IMR-90 (cell line): Measurements from ENCODE around the gene CFAP69. TPM values are rescaled to one million over a fixed set of nuclear protein-coding genes. Genes with fewer than 3 reads are reported as not detected.

ENCODE experiments used
- ATAC-seq: fragments of 200-7000 bp; cut with Tn5 transposase; 2 replicates; pipeline ENCODE4 v1.9.1; 2020; ENCODE audit warnings: low read depth, mild to moderate bottlenecking, moderate library complexity
- BruUV-seq: library from RNA; stranded (reverse); fragments of 400-500 nt; replicated peaks from 2 replicates; lab custom pipeline; 2021; lab: Mats Ljungman, UMichigan
- CTCF ChIA-PET: fragments of 300-600 bp; formaldehyde crosslinking; extraction: SDS; loops from one replicate; lab custom pipeline; 2021; ENCODE audit warnings: antibody characterized with exemption; lab: Yijun Ruan, JAX
- POLR2A ChIA-PET: fragments of 300-600 bp; sonication (Branson Sonifier 250); formaldehyde crosslinking; loops from one replicate; lab custom pipeline; 2022; ENCODE audit warnings: antibody characterized with exemption; ENCODE audit not compliant: unreplicated experiment; lab: Charles Lee
- DNase-seq: peaks from one replicate; pipeline ENCODE4 v3.0.0; 2013
- H2AFZ ChIP-seq: replicated peaks from 2 replicates; pipeline ENCODE3; 2013; ENCODE audit warnings: low read length, mild to moderate bottlenecking; ENCODE audit not compliant: poor library complexity
- H2AK5ac ChIP-seq: 2 replicates; pipeline ENCODE4 v1.6.1; 2013; ENCODE audit warnings: low read depth, low read length, inconsistent platforms
- H2AK9ac ChIP-seq: replicated peaks from 2 replicates; pipeline ENCODE3; 2013; ENCODE audit warnings: mild to moderate bottlenecking, low read depth, low read length, moderate library complexity; ENCODE audit not compliant: poor library complexity
- H2BK120ac ChIP-seq: 2 replicates; pipeline ENCODE4 v1.6.1; 2013; ENCODE audit warnings: low read depth, low read length, inconsistent platforms
- H2BK15ac ChIP-seq: 3 replicates; pipeline ENCODE4 v1.6.1; 2013; ENCODE audit warnings: low read depth, low read length, inconsistent platforms
- H2BK20ac ChIP-seq: 2 replicates; pipeline ENCODE4 v1.6.1; 2013; ENCODE audit warnings: low read depth, mild to moderate bottlenecking, inconsistent platforms, low read length, moderate library complexity
- H2BK5ac ChIP-seq: 2 replicates; pipeline ENCODE4 v1.6.1; 2013; ENCODE audit warnings: mild to moderate bottlenecking, low read depth, low read length, inconsistent platforms; ENCODE audit not compliant: poor library complexity, severe bottlenecking
- H3K14ac ChIP-seq: replicated peaks from 2 replicates; pipeline ENCODE4 v1.6.1; 2013; ENCODE audit warnings: low read depth, low read length, inconsistent platforms
- H3K18ac ChIP-seq: 2 replicates; pipeline ENCODE4 v1.6.1; 2013; ENCODE audit warnings: low read depth, low read length, control low read depth
- H3K23ac ChIP-seq: 2 replicates; pipeline ENCODE4 v1.6.1; 2013; ENCODE audit warnings: low read depth, low read length, inconsistent platforms
- H3K27ac ChIP-seq: 2 replicates; pipeline ENCODE4 v1.5.1; 2013; ENCODE audit warnings: mild to moderate bottlenecking, control low read depth, low read length; ENCODE audit not compliant: insufficient read depth
- H3K27me3 ChIP-seq: 2 replicates; pipeline ENCODE4 v1.6.1; 2013; ENCODE audit warnings: low read length; ENCODE audit not compliant: control insufficient read depth, insufficient read depth
- H3K36me3 ChIP-seq: 2 replicates; pipeline ENCODE4 v1.6.1; 2013; ENCODE audit warnings: low read length, mixed read lengths; ENCODE audit not compliant: control insufficient read depth, insufficient read depth
- H3K4ac ChIP-seq: 2 replicates; pipeline ENCODE4 v1.6.1; 2013; ENCODE audit warnings: low read depth, low read length, inconsistent platforms
- H3K4me1 ChIP-seq: 2 replicates; pipeline ENCODE4 v1.6.1; 2013; ENCODE audit warnings: low read length, mixed read lengths; ENCODE audit not compliant: control insufficient read depth, insufficient read depth
- H3K4me2 ChIP-seq: 2 replicates; pipeline ENCODE4 v1.6.1; 2013; ENCODE audit warnings: low read depth, mild to moderate bottlenecking, control low read depth, low read length, moderate library complexity
- H3K4me3 ChIP-seq: 2 replicates; pipeline ENCODE4 v1.5.1; 2013; ENCODE audit warnings: low read depth, mild to moderate bottlenecking, control low read depth, low read length, moderate library complexity; ENCODE audit not compliant: insufficient read depth
- H3K56ac ChIP-seq: 2 replicates; pipeline ENCODE4 v1.6.1; 2013; ENCODE audit warnings: low read length, inconsistent platforms; ENCODE audit not compliant: insufficient read depth; ENCODE audit errors: extremely low read depth
- H3K79me1 ChIP-seq, 2 experiments: 2 replicates each; pipeline ENCODE4 v1.6.1; 2013; ENCODE audit warnings: low read length in 2 of 2, inconsistent platforms in 1 of 2, low read depth in 1 of 2
- H3K9ac ChIP-seq: 2 replicates; pipeline ENCODE4 v1.6.1; 2013; ENCODE audit warnings: low read depth, low read length, control low read depth
- H3K9me1 ChIP-seq: 2 replicates; pipeline ENCODE4 v1.6.1; 2013; ENCODE audit warnings: low read length, inconsistent platforms; ENCODE audit not compliant: insufficient read depth
- H3K9me3 ChIP-seq: 2 replicates; pipeline ENCODE4 v1.6.1; 2013; ENCODE audit warnings: low read length; ENCODE audit not compliant: control insufficient read depth, insufficient read depth
- H4K20me1 ChIP-seq: 2 replicates; pipeline ENCODE4 v1.6.1; 2013; ENCODE audit warnings: low read length, inconsistent platforms; ENCODE audit not compliant: insufficient read depth
- H4K5ac ChIP-seq: 2 replicates; pipeline ENCODE4 v1.6.1; 2013; ENCODE audit warnings: mild to moderate bottlenecking, low read depth, low read length, control low read depth
- H4K8ac ChIP-seq, 2 experiments: 2 replicates each; pipeline ENCODE4 v1.6.1; 2013; ENCODE audit warnings: low read depth in 2 of 2, low read length in 2 of 2, control low read depth in 1 of 2, inconsistent platforms in 1 of 2
- H4K91ac ChIP-seq: 2 replicates; pipeline ENCODE4 v1.6.1; 2013; ENCODE audit warnings: low read depth, low read length, inconsistent platforms; ENCODE audit not compliant: insufficient read depth
- RAD21 ChIP-seq: IDR thresholded peaks from 2 replicates; pipeline ENCODE4 v1.6.1; 2012; ENCODE audit warnings: low read length, improper control_type of control experiment
- dilution Hi-C: fragments of 300-500 bp; cut with HindIII; formaldehyde crosslinking; loops from one replicate; pipeline ENCODE4 v1.14.3; 2018; ENCODE audit warnings: low sequenced_read_pairs; ENCODE audit not compliant: unreplicated experiment
- in situ Hi-C: fragments of 300-500 bp; cut with MboI; formaldehyde crosslinking; loops from 3 replicates; pipeline ENCODE4 v1.14.3; 2019; ENCODE audit warnings: low sequenced_read_pairs, inconsistent platforms, mixed read lengths
- intact Hi-C: fragments of 100-400 bp; cut with micrococcal nuclease; formaldehyde crosslinking; loops from 2 replicates; pipeline ENCODE4 v1.10.0; 2022
- polyA plus RNA-seq, 3 experiments: library from polyadenylated mRNA; depleted of rRNA; stranded (reverse); fragments of >200 nt; gene quantifications; 2 replicates each; pipeline ENCODE4 v1.2.3, GENCODE V29; 2012; ENCODE audit warnings: low replicate concordance in 1 of 3
- total RNA-seq: library from RNA; depleted of rRNA; stranded (reverse); fragments of >200 nt; gene quantifications from 2 replicates; pipeline ENCODE4 v1.2.3, GENCODE V29; 2012

CFAP69 gene
- total and polyA plus RNA-seq, 2 of the 4 experiments (the other 2 are of a cell fraction): 0.72 to 0.86 TPM

DNA sequence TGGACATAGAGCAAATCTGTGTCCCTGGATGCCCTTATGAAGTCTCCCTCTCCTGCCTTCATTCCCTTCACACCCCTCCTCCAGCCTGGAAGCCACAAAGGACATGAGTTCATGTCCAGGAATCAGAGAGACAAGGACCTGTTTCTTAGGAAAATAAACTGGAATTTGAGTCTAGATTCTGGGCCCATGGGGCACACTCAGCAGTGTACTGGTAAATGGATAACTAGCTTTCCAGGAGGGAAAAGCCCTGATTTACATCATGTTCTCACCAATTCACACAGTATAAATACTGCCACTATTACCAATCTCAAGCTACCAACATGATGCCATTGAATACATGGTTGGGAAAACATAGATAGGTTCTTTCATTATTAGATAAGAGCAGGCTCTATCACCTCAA, 66.2 kb downstream of the CFAP69 start:
- ATAC-seq: no peak
- H3K14ac ChIP-seq: no peak overlapping the region
- H2AK9ac ChIP-seq: no peak overlapping the region
- no peak overlapping the region for H3K4me2 ChIP-seq
- ChIA-PET POLR2A (no interaction called here), CTCF (interaction anchor here (2.3 kb wide), 1 partner anchor 7 kb away, joined by 7 read pairs; no protein-coding TSS in a partner anchor)
- no peak overlapping the region for H4K8ac ChIP-seq
- H4K5ac ChIP-seq: no peak overlapping the region
- no peak for TF ChIP-seq RAD21
- DNase-seq: no peak
- no peak overlapping the region for H3K4me3 ChIP-seq
- no peaks in the 10 kb centered on the region for H3K79me1 ChIP-seq
- no peak overlapping the region for H3K9ac ChIP-seq
- dilution Hi-C loops (no loop called here), intact Hi-C loops (no loop called here), in situ Hi-C loops (loop anchor here (25.0 kb wide), 1 partner anchor 1524 kb away; the partner anchor contains the start of gene TEX47)
- H3K9me3 ChIP-seq: no peaks in the 10 kb centered on the region
- no peak overlapping the region for H3K18ac ChIP-seq
- no peaks in the 10 kb centered on the region for H3K4me1 ChIP-seq
- H2BK15ac ChIP-seq: no peak overlapping the region
- no peak overlapping the region for H4K91ac ChIP-seq
- no TSS peak for BruUV-seq
- H4K20me1 ChIP-seq: no peaks in the 10 kb centered on the region
- no peak overlapping the region for H3K4ac ChIP-seq
- H3K27me3 ChIP-seq: no peaks in the 10 kb centered on the region
- H3K23ac ChIP-seq: no peak overlapping the region
- no peaks in the 10 kb centered on the region for H3K9me1 ChIP-seq
- no peak overlapping the region for H2BK120ac ChIP-seq
- no peaks in the 10 kb centered on the region for H3K36me3 ChIP-seq
- no peak overlapping the region for H2AFZ ChIP-seq
- H3K56ac ChIP-seq: no peak overlapping the region
- no peak overlapping the region for H2BK20ac ChIP-seq
- no peak overlapping the region for H2BK5ac ChIP-seq
- no peak overlapping the region for H3K27ac ChIP-seq
- H2AK5ac ChIP-seq: no peak overlapping the region
